Measurements from ENCODE around the gene CEBPB.

GRCh38 chr20:50146732-50147662 lies 43.6 kb upstream of the CEBPB start:
- TF ChIP-seq CTCF (IDR thresholded peaks at IDR 0.05) (no peak), POLR2A (IDR thresholded peaks at IDR 0.05) (no peak)

Data from body of pancreas (tissue), 4 donors.